Lung (tissue), 12 donors: Measurements from ENCODE around the gene ACTL10. TPM values are rescaled to one million over a fixed set of nuclear protein-coding genes. Genes with fewer than 3 reads are reported as not detected.
"Not testable (repeated sequence)": the region's sequence is repeated elsewhere in the genome, so short reads cannot be mapped to it uniquely, and the experiment has no call there.

Source experiments
- ATAC-seq: fragments of 200-7000 bp; cut with Tn5 transposase; one replicate; pipeline ENCODE4 v1.9.1; 2020; ENCODE audit warnings: moderate number of reproducible peaks; ENCODE audit not compliant: insufficient read depth, low FRiP score
- DNase-seq, 3 donors: peaks; one replicate each; pipeline ENCODE4 v3.0.0-alpha.2; 2013 to 2017
- H3K27ac ChIP-seq, 2 donors: one replicate each; pipeline ENCODE4 v1.5.1; 2013; ENCODE audit warnings: mild to moderate bottlenecking in 2 of 2, moderate library complexity in 2 of 2, control low read depth in 1 of 2, inconsistent platforms in 1 of 2, low read depth in 1 of 2, low read length in 1 of 2
- H3K27me3 ChIP-seq, 3 donors: one replicate each; pipeline ENCODE4 v1.5.1; 2013; ENCODE audit warnings: low read length in 2 of 3; ENCODE audit not compliant: control insufficient read depth in 3 of 3, insufficient read depth in 3 of 3
- H3K36me3 ChIP-seq, 4 donors: one replicate each; pipeline ENCODE4 v1.5.1; 2013; ENCODE audit warnings: low read length in 4 of 4, mild to moderate bottlenecking in 1 of 4, moderate library complexity in 1 of 4; ENCODE audit not compliant: control insufficient read depth in 4 of 4, insufficient read depth in 4 of 4
- H3K4me1 ChIP-seq, 5 donors: one replicate each; pipeline ENCODE4 v1.5.1; 2013; ENCODE audit warnings: low read length in 5 of 5, mild to moderate bottlenecking in 2 of 5, moderate library complexity in 1 of 5; ENCODE audit not compliant: control insufficient read depth in 5 of 5, insufficient read depth in 5 of 5
- H3K4me3 ChIP-seq: one replicate; pipeline ENCODE4 v1.5.1; 2013; ENCODE audit warnings: mild to moderate bottlenecking, control low read depth, moderate library complexity
- H3K9ac ChIP-seq, 2 donors: one replicate each; pipeline ENCODE4 v1.5.1; 2013; ENCODE audit warnings: low read length in 2 of 2, control low read depth in 1 of 2; ENCODE audit not compliant: insufficient read depth in 1 of 2
- H3K9me3 ChIP-seq, 4 donors: one replicate each; pipeline ENCODE4 v1.5.1; 2013; ENCODE audit warnings: low read length in 3 of 4, mild to moderate bottlenecking in 1 of 4, moderate library complexity in 1 of 4; ENCODE audit not compliant: control insufficient read depth in 4 of 4, insufficient read depth in 3 of 4
- WGBS, 2 donors: extraction: QIAGEN DNeasy Blood & Tissue Kit; methylation state at CpG; one replicate each; pipeline ENCODE4 v1.1.7; 2013; 5-methylcytosine and 5-hydroxymethylcytosine counted together
- polyA plus RNA-seq, 2 donors: library from polyadenylated mRNA; stranded (reverse); fragments of 200-250 nt; gene quantifications; one replicate each; pipeline ENCODE4 v1.2.1, GENCODE V29; 2013
- total RNA-seq, 2 donors: library from RNA; depleted of rRNA in 1 of 2; stranded (reverse); fragments of >200 nt in 1 of 2; gene quantifications; one replicate each; pipeline ENCODE4 v1.2.1, GENCODE V29; 2014 to 2021
- TF ChIP-seq, protein P1 (sequence below): IDR thresholded peaks from 2 replicates; pipeline ENCODE4 v1.5.1; 2012; ENCODE audit warnings: mild to moderate bottlenecking; ENCODE audit errors: control extremely low read depth, extremely low read depth
- donor health status: control.
- donor health status: control.
- donor health status: Bipolar disorder and iron deficiency.
- donor health status: healthy.
- donor health status: DM: yes; HTN: yes; CAD: no.

The ACTL10 gene
- total and polyA plus RNA-seq, 4 donors, result 0.26 to 3.4 (median 2.2) TPM

- H3K9me3 ChIP-seq, result no peaks in the 10 kb centered on the region
- H3K27ac ChIP-seq, result no peak overlapping the region
- ATAC-seq, result no peak
- no peak overlapping the region for H3K4me3 ChIP-seq
- WGBS, 2 donors, result 61 to 69% methylated on average over 4 of the region's 4 CpGs
- H3K27me3 ChIP-seq, result no peaks in the 10 kb centered on the region
- H3K36me3 ChIP-seq, result peaks cover 7 to 43% (median 31%) of the 10 kb centered on the region in 4 donors
- DNase-seq, result no peak
- peaks cover 0 to 16% (median 4%) of the 10 kb centered on the region in 5 donors for H3K4me1 ChIP-seq
- no peak overlapping the region for H3K9ac ChIP-seq
- TF ChIP-seq, protein P1, sequence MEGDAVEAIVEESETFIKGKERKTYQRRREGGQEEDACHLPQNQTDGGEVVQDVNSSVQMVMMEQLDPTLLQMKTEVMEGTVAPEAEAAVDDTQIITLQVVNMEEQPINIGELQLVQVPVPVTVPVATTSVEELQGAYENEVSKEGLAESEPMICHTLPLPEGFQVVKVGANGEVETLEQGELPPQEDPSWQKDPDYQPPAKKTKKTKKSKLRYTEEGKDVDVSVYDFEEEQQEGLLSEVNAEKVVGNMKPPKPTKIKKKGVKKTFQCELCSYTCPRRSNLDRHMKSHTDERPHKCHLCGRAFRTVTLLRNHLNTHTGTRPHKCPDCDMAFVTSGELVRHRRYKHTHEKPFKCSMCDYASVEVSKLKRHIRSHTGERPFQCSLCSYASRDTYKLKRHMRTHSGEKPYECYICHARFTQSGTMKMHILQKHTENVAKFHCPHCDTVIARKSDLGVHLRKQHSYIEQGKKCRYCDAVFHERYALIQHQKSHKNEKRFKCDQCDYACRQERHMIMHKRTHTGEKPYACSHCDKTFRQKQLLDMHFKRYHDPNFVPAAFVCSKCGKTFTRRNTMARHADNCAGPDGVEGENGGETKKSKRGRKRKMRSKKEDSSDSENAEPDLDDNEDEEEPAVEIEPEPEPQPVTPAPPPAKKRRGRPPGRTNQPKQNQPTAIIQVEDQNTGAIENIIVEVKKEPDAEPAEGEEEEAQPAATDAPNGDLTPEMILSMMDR, result no peak
These were observed 21.7 kb upstream of the ACTL10 start for GRCh38 chr20:33645072-33645358.

GRCh38 chr20:33645396-33645795 is 21.3 kb upstream of the ACTL10 start:
- 81 to 88% methylated on average over 2 of the region's 2 CpGs for WGBS, 2 donors
- H3K36me3 ChIP-seq, result peaks cover 3 to 43% (median 28%) of the 10 kb centered on the region in 4 donors

GRCh38 chr20:33646191-33646590 is 20.6 kb upstream of the ACTL10 start:
- Histone ChIP-seq H3K27me3 (no peaks in the 10 kb centered on the region), H3K4me1 (peaks cover 0 to 16% (median 4%) of the 10 kb centered on the region in 5 donors), H3K27ac (no peak overlapping the region), H3K9me3 (no peaks in the 10 kb centered on the region), H3K4me3 (no peak overlapping the region), H3K9ac (no peak overlapping the region), H3K36me3 (peaks cover 0 to 37% (median 25%) of the 10 kb centered on the region in 4 donors)
- 95 to 96% methylated on average over 5 of the region's 5 CpGs for WGBS, 2 donors
- TF ChIP-seq, protein P1, result no peak
- DNase-seq (no peak), ATAC-seq (no peak)

More at GRCh38 chr20:33645396-33645795, 21.3 kb upstream of the ACTL10 start:
- H3K4me1 ChIP-seq, result peaks cover 0 to 16% (median 4%) of the 10 kb centered on the region in 5 donors
- H3K27ac ChIP-seq, result no peak overlapping the region
- ATAC-seq (no peak), DNase-seq (no peak)
- H3K27me3 ChIP-seq, result no peaks in the 10 kb centered on the region
- no peaks in the 10 kb centered on the region for H3K9me3 ChIP-seq
- TF ChIP-seq, protein P1, result no peak
- no peak overlapping the region for H3K4me3 ChIP-seq
- H3K9ac ChIP-seq, result no peak overlapping the region

- H3K36me3 ChIP-seq, result peaks cover 0 to 37% (median 23%) of the 10 kb centered on the region in 4 donors
- not testable (repeated sequence) for H3K4me3 ChIP-seq, ATAC-seq, H3K9me3 ChIP-seq, H3K27me3 ChIP-seq, H3K27ac ChIP-seq, H3K9ac ChIP-seq, DNase-seq
- peaks cover 0 to 16% (median 4%) of the 10 kb centered on the region in 5 donors for H3K4me1 ChIP-seq
- 77 to 91% methylated on average over 14 of the region's 14 CpGs for WGBS, 2 donors
These were observed 19.7 kb upstream of the ACTL10 start for GRCh38 chr20:33646959-33647602.
